CD14-positive monocyte (primary cell): ENCODE measurements around the gene NRIP2. TPM values are rescaled to one million over a fixed set of nuclear protein-coding genes. Genes with fewer than 3 reads are reported as not detected.

Experiments
- DNase-seq, 3 donors: peaks; one replicate each; pipeline ENCODE4 v3.0.0-alpha.2; 2011 to 2022
- H2AFZ ChIP-seq: 2 replicates; pipeline ENCODE4 v1.6.0; 2012; ENCODE audit warnings: mild to moderate bottlenecking, low read depth, low read length, inconsistent platforms; ENCODE audit not compliant: insufficient read depth, poor library complexity, severe bottlenecking
- H3K27ac ChIP-seq, 2 donors: 1 replicate in 1 of 2; 2 replicates in 1 of 2; pipeline ENCODE4 v1.5.1; 2012 to 2013; ENCODE audit warnings: low read length in 2 of 2, control low read depth in 1 of 2, inconsistent platforms in 1 of 2, low read depth in 1 of 2, mild to moderate bottlenecking in 1 of 2
- H3K27me3 ChIP-seq, 2 donors: one replicate each; pipeline versions ENCODE4 v1.6.0 to v1.6.1; 2011 to 2013; ENCODE audit warnings: low read length in 2 of 2; ENCODE audit not compliant: control insufficient read depth in 2 of 2, insufficient read depth in 2 of 2
- H3K36me3 ChIP-seq, 2 donors: replicated peaks in 1 of 2; 1 replicate in 1 of 2; 2 replicates in 1 of 2; pipeline versions ENCODE4 v1.5.1 to v1.6.1; 2012 to 2013; ENCODE audit warnings: low read length in 2 of 2, control low read depth in 1 of 2, inconsistent platforms in 1 of 2, mild to moderate bottlenecking in 1 of 2; ENCODE audit not compliant: insufficient read depth in 2 of 2, control insufficient read depth in 1 of 2
- H3K4me1 ChIP-seq, 2 donors: 1 replicate in 1 of 2; 2 replicates in 1 of 2; pipeline versions ENCODE4 v1.5.1 to v1.6.1; 2012 to 2013; ENCODE audit warnings: low read length in 2 of 2, control low read depth in 1 of 2, inconsistent platforms in 1 of 2, mild to moderate bottlenecking in 1 of 2, moderate library complexity in 1 of 2; ENCODE audit not compliant: insufficient read depth in 2 of 2, control insufficient read depth in 1 of 2
- H3K4me2 ChIP-seq: replicated peaks from 2 replicates; pipeline ENCODE3; 2012; ENCODE audit warnings: low read length, moderate library complexity, mild to moderate bottlenecking; ENCODE audit not compliant: poor library complexity, severe bottlenecking; ENCODE audit errors: extremely low read depth
- H3K4me3 ChIP-seq, 3 experiments: fragments of 200-600 bp in 1 of 3; sonication (generic) in 1 of 3; replicated peaks in 1 of 3; 1 replicate in 2 of 3; 2 replicates in 1 of 3; pipeline ENCODE4 v1.5.1; 2011 to 2013; ENCODE audit warnings: low read length in 3 of 3, mild to moderate bottlenecking in 3 of 3, control low read depth in 2 of 3, low read depth in 2 of 3, inconsistent platforms in 1 of 3, moderate library complexity in 1 of 3
- H3K79me2 ChIP-seq: 2 replicates; pipeline ENCODE4 v1.6.0; 2012; ENCODE audit warnings: mild to moderate bottlenecking, control low read depth, inconsistent platforms, low read length, moderate library complexity; ENCODE audit not compliant: insufficient read depth
- H3K9ac ChIP-seq: 2 replicates; pipeline ENCODE4 v1.6.0; 2017; ENCODE audit warnings: low read length, mild to moderate bottlenecking; ENCODE audit not compliant: insufficient read depth, poor library complexity, severe bottlenecking
- H3K9me3 ChIP-seq, 2 donors: replicated peaks in 1 of 2; 1 replicate in 1 of 2; 2 replicates in 1 of 2; pipeline versions ENCODE4 v1.5.1 to v1.6.1; 2012 to 2013; ENCODE audit warnings: low read length in 2 of 2, control low read depth in 1 of 2; ENCODE audit not compliant: control insufficient read depth in 1 of 2, insufficient read depth in 1 of 2
- H4K20me1 ChIP-seq: 2 replicates; pipeline ENCODE4 v1.6.0; 2012; ENCODE audit warnings: mild to moderate bottlenecking, low read length, control low read depth, moderate library complexity; ENCODE audit not compliant: insufficient read depth
- H3K27ac Mint-ChIP-seq, 7 donors: one replicate each; pipeline ENCODE4 v1.8.0; 2020; ENCODE audit warnings: mild to moderate bottlenecking in 7 of 7, mixed read lengths in 7 of 7, moderate library complexity in 6 of 7, inconsistent platforms in 2 of 7
- H3K27me3 Mint-ChIP-seq, 3 donors: one replicate each; pipeline ENCODE4 v1.8.0; 2021 to 2022; ENCODE audit warnings: low read depth in 3 of 3, mild to moderate bottlenecking in 3 of 3, mixed read lengths in 3 of 3, moderate library complexity in 3 of 3, inconsistent platforms in 1 of 3
- H3K36me3 Mint-ChIP-seq, 2 donors: one replicate each; pipeline ENCODE4 v1.8.0; 2020; ENCODE audit warnings: mixed read lengths in 2 of 2, inconsistent platforms in 1 of 2, mild to moderate bottlenecking in 1 of 2
- H3K4me1 Mint-ChIP-seq: one replicate; pipeline ENCODE4 v1.8.0; 2020; ENCODE audit warnings: mild to moderate bottlenecking, mixed read lengths
- H3K4me3 Mint-ChIP-seq, 2 donors: one replicate each; pipeline ENCODE4 v1.8.0; 2020; ENCODE audit warnings: mild to moderate bottlenecking in 2 of 2, mixed read lengths in 2 of 2, moderate library complexity in 1 of 2
- H3K9me3 Mint-ChIP-seq, 7 donors: one replicate each; pipeline ENCODE4 v1.8.0; 2020 to 2022; ENCODE audit warnings: mixed read lengths in 7 of 7, mild to moderate bottlenecking in 6 of 7, moderate library complexity in 6 of 7, inconsistent platforms in 2 of 7
- CTCF ChIP-seq: fragments of 200-600 bp; IDR thresholded peaks from one replicate; pipeline ENCODE4 v1.8.0; 2022; ENCODE audit warnings: antibody characterized with exemption, mild to moderate bottlenecking
- WGBS: methylation state at CpG from one replicate; pipeline ENCODE4 v1.1.5; 2013; ENCODE audit warnings: missing lambda C conversion rate; ENCODE audit not compliant: insufficient coverage; 5-methylcytosine and 5-hydroxymethylcytosine counted together
- intact Hi-C, 2 donors: fragments of 100-400 bp; cut with micrococcal nuclease; formaldehyde crosslinking; loops; one replicate each; pipeline versions ENCODE4 v1.15.0 to v1.15.1; 2023
- polyA plus RNA-seq, 3 donors: library from polyadenylated mRNA; depleted of rRNA in 1 of 3; unstranded in 2 of 3; stranded (reverse) in 1 of 3; fragments of 300-500 nt in 2 of 3; fragments of >200 nt in 1 of 3; fragmentation: Illumina TruSeq in 2 of 3; gene quantifications; 1 replicate in 2 of 3; 2 replicates in 1 of 3; pipeline ENCODE4 v1.2.3, GENCODE V29; 2012 to 2021

Gene NRIP2
- polyA plus RNA-seq, 3 donors, result 0.19 to 0.24 TPM; not detected in 1

- no peak overlapping the region for H3K4me3 Mint-ChIP-seq
- no peaks in the 10 kb centered on the region for H3K4me1 ChIP-seq
- 96% methylated on average over 4 of the region's 6 CpGs for WGBS
- H3K4me3 ChIP-seq, result no peak overlapping the region
- peaks cover 89 to 97% of the 10 kb centered on the region in 2 donors for H3K36me3 ChIP-seq
- no peak overlapping the region for H3K9ac ChIP-seq
- no peaks in the 10 kb centered on the region for H3K9me3 ChIP-seq
- H2AFZ ChIP-seq, result no peak overlapping the region
- intact Hi-C loops, result no loop called here
- H3K9me3 Mint-ChIP-seq, result no peaks in the 10 kb centered on the region
- no peaks in the 10 kb centered on the region for H3K4me1 Mint-ChIP-seq
- no peaks in the 10 kb centered on the region for H4K20me1 ChIP-seq
- H3K36me3 Mint-ChIP-seq, result peaks cover 91 to 99% of the 10 kb centered on the region in 2 donors
- no peaks in the 10 kb centered on the region for H3K27me3 Mint-ChIP-seq
- no peak for DNase-seq
- no peak for TF ChIP-seq CTCF
- no peak overlapping the region for H3K4me2 ChIP-seq
- H3K79me2 ChIP-seq, result no peaks in the 10 kb centered on the region
- H3K27ac ChIP-seq, result no peak overlapping the region
- no peaks in the 10 kb centered on the region for H3K27me3 ChIP-seq
- no peak overlapping the region for H3K27ac Mint-ChIP-seq
These were observed 10.3 kb downstream of the NRIP2 start for GRCh38 chr12:2824541-2824940.

- H3K79me2 ChIP-seq, result no peaks in the 10 kb centered on the region
- H3K4me1 ChIP-seq, result no peaks in the 10 kb centered on the region
- peaks cover 89 to 99% of the 10 kb centered on the region in 2 donors for H3K36me3 Mint-ChIP-seq
These were observed 11.4 kb downstream of the NRIP2 start for GRCh38 chr12:2823483-2823882.

More at GRCh38 chr12:2823483-2823882, 11.4 kb downstream of the NRIP2 start:
- Mint-ChIP-seq H3K9me3 (no peaks in the 10 kb centered on the region), H3K4me1 (no peaks in the 10 kb centered on the region), H3K27ac (peak overlapping the region in 2 of 7 donors; percentile 15 to 31), H3K4me3 (no peak overlapping the region), H3K27me3 (no peaks in the 10 kb centered on the region)
- peaks cover 94 to 98% of the 10 kb centered on the region in 2 donors for H3K36me3 ChIP-seq
- no peak overlapping the region for H3K4me3 ChIP-seq
- H3K9me3 ChIP-seq, result no peaks in the 10 kb centered on the region
- TF ChIP-seq CTCF, result no peak
- no peaks in the 10 kb centered on the region for H4K20me1 ChIP-seq
- H3K27ac ChIP-seq, result no peak overlapping the region
- WGBS, result 100% methylated on average over 4 of the region's 7 CpGs
- H2AFZ ChIP-seq, result no peak overlapping the region
- intact Hi-C loops, result no loop called here
- H3K9ac ChIP-seq, result no peak overlapping the region
- no peak for DNase-seq
- no peaks in the 10 kb centered on the region for H3K27me3 ChIP-seq
- no peak overlapping the region for H3K4me2 ChIP-seq
